ENCODE data around the gene TRPM1.

DNA sequence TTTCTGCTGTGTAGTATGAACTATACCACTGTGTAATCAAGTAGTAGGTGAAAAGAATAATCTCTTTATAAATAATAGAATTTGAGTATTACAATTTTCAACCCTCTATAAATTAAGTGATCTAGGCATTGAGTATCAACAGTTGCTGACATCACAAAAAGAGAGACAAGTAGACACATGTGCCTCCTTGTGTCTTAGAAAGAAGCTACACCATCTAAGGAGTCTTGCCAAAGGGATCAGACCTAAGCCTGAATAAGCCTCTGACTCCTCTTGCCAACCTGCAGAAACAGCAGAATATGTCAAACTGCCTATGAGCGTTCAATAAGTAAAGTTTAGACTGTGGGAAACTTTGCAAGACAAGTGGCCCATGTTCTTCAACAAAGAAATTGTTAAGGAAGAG is 104.3 kb downstream of the TRPM1 start:
- TF ChIP-seq GATA2 (IDR thresholded peaks at IDR 0.05; ENCODE audit: low read depth, low read length) (no peak), GATA3 (IDR thresholded peaks at IDR 0.05; ENCODE audit: low read depth, low read length) (no peak)
